H54 (cell line): ENCODE data around the gene TSSC4.

Experiments used
- DNase-seq: peaks from one replicate; pipeline ENCODE4 v3.0.0; 2011; ENCODE audit warnings: low spot score, mixed read lengths; ENCODE audit not compliant: insufficient read length
- FAIRE-seq: peaks from 3 replicates; lab custom pipeline; 2011; peaks lifted over from hg19 to GRCh38; lab: Jason Lieb, UNC
- POLR2A ChIP-seq: IDR thresholded peaks from 2 replicates; pipeline ENCODE4 v1.6.1; 2011; ENCODE audit warnings: low read depth, mild to moderate bottlenecking, low read length

TSSC4 gene

GRCh38 chr11:2440646-2441045, 40.1 kb downstream of the TSSC4 start:
- FAIRE-seq = no peak
- DNase-seq = no peak
- no peak for TF ChIP-seq POLR2A

- FAIRE-seq = no peak
- DNase-seq = no peak
These were observed 40.6 kb downstream of the TSSC4 start for GRCh38 chr11:2441171-2441570.

GRCh38 chr11:2442589-2442988, 42.0 kb downstream of the TSSC4 start:
- FAIRE-seq (no peak), DNase-seq (no peak)
- TF ChIP-seq POLR2A = no peak

More at GRCh38 chr11:2441171-2441570, 40.6 kb downstream of the TSSC4 start:
- TF ChIP-seq POLR2A = no peak

- no peak for TF ChIP-seq POLR2A
- no peak for DNase-seq
- no peak for FAIRE-seq
These were observed 42.9 kb downstream of the TSSC4 start for GRCh38 chr11:2443406-2443805.

- TF ChIP-seq POLR2A = no peak
- DNase-seq (no peak), FAIRE-seq (no peak)
These were observed 43.6 kb downstream of the TSSC4 start, which contains the start of gene TRPM5 for GRCh38 chr11:2443881-2444820. Gene TRPM5 (minus strand): TSS chr11:2444514. CDS start chr11:2423036, 21,478 bp downstream.

- FAIRE-seq = no peak
- no peak for TF ChIP-seq POLR2A
- peak; percentile 81 for DNase-seq
These were observed 44.5 kb downstream of the TSSC4 start, which contains the start of gene KCNQ1 for GRCh38 chr11:2444821-2445745. Gene KCNQ1 (plus strand): TSS chr11:2445008. CDS start chr11:2445099, 91 bp downstream.

- no peak for DNase-seq
- TF ChIP-seq POLR2A = no peak
- FAIRE-seq = no peak
These were observed 45.4 kb downstream of the TSSC4 start for GRCh38 chr11:2445746-2446551.

GRCh38 chr11:2446590-2447252, 46.2 kb downstream of the TSSC4 start:
- TF ChIP-seq POLR2A = no peak
- DNase-seq (no peak), FAIRE-seq (no peak)

GRCh38 chr11:2447253-2447950, 46.9 kb downstream of the TSSC4 start:
- FAIRE-seq (no peak), DNase-seq (no peak)
- TF ChIP-seq POLR2A = no peak

- DNase-seq = no peak
- no peak for TF ChIP-seq POLR2A
- FAIRE-seq = no peak
These were observed 47.6 kb downstream of the TSSC4 start for GRCh38 chr11:2447951-2448650.
